ENCODE data around the gene ARMC9.

- TF ChIP-seq EZH2 (IDR thresholded peaks at IDR 0.05; ENCODE audit: insufficient read depth, poor library complexity, severe bottlenecking) (no peak), EZH2phosphoT487 (IDR thresholded peaks at IDR 0.05; ENCODE audit: insufficient read depth, low read depth) (no peak)
Observed at GRCh38 chr2:231370749-231371429, 172.5 kb downstream of the ARMC9 start.
